Right lobe of liver (tissue), 4 donors: Measurements from ENCODE around the gene SMG7.

ENCODE experiments used
- CTCF ChIP-seq, 4 donors: fragments of 200-600 bp in 3 of 4; fragments of 450-650 bp in 1 of 4; IDR thresholded peaks; one replicate each; pipeline versions ENCODE4 v1.5.1 to v1.8.0; 2016 to 2022; ENCODE audit warnings: antibody characterized with exemption in 4 of 4, mild to moderate bottlenecking in 2 of 4
- POLR2A ChIP-seq: fragments of 450-650 bp; IDR thresholded peaks from one replicate; pipeline ENCODE4 v1.6.1; 2017; ENCODE audit warnings: antibody characterized with exemption, mild to moderate bottlenecking
- donor health status: DM: no; HTN: no; CAD: no.
- donor health status: DM: no; HTN: no; CAD: no.
- donor health status: DM: no; HTN: yes; CAD: no.

- no peak for TF ChIP-seq POLR2A
- no peak for TF ChIP-seq CTCF (IDR thresholded peaks at IDR 0.05)
Measured at GRCh38 chr1:183508694-183509093, 36.4 kb downstream of the SMG7 start.
